ENCODE measurements around the gene DCBLD2.

Gene DCBLD2, protein sequence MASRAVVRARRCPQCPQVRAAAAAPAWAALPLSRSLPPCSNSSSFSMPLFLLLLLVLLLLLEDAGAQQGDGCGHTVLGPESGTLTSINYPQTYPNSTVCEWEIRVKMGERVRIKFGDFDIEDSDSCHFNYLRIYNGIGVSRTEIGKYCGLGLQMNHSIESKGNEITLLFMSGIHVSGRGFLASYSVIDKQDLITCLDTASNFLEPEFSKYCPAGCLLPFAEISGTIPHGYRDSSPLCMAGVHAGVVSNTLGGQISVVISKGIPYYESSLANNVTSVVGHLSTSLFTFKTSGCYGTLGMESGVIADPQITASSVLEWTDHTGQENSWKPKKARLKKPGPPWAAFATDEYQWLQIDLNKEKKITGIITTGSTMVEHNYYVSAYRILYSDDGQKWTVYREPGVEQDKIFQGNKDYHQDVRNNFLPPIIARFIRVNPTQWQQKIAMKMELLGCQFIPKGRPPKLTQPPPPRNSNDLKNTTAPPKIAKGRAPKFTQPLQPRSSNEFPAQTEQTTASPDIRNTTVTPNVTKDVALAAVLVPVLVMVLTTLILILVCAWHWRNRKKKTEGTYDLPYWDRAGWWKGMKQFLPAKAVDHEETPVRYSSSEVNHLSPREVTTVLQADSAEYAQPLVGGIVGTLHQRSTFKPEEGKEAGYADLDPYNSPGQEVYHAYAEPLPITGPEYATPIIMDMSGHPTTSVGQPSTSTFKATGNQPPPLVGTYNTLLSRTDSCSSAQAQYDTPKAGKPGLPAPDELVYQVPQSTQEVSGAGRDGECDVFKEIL

DNA sequence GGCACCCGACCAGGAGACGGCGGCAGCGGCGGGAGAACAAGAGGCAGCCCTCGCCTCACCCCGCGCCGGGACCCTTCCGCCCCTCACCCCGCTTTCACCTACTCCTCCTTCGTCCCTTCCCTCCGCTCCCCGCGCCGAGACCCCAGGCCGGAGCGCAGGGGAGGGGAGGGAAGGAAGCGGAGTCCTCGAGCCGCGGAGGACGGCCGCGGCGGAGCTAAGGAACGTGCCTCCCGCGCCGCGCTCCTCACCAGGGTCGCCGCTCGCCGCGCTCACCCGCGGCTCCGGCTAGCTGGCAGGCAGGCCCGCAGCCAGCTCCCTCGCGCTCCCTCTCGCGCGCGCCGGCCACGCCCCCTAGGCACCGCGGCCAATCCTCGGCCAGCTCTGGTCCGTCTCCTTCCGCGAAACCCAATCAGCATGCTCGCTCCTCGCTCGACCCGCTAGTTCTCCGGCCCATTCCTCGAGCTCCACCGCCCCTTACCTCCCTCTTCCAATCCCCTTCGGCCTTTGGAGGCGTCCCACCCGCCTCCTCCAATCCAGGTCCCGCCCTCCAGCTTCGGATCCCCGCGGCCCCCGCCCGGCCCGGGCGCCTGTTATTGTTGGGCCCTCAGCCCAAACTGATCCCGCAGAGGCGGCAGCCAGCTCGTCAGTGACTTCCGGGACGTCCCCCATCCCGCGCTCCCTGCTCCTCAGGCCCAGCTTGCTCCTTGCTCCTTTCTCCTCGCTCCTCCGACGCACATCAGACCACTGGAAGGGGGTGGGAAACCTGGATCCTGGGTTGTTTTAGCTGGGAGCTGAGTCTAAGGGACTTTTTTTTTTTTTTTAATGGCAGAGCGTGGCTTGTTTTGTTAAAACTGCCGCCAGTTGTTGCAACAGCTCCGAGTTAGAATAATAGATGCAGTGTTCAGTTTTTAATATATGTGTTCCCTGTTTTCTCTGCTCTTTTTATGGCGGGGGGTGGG is at the start of gene DCBLD2:
Gene DCBLD2 (minus strand): TSS at position 304 of the 959 bp plus-strand sequence. CDS start 369 bp downstream, outside the sequence.
- DNase-seq = peak; percentile 99 to 100

DNA sequence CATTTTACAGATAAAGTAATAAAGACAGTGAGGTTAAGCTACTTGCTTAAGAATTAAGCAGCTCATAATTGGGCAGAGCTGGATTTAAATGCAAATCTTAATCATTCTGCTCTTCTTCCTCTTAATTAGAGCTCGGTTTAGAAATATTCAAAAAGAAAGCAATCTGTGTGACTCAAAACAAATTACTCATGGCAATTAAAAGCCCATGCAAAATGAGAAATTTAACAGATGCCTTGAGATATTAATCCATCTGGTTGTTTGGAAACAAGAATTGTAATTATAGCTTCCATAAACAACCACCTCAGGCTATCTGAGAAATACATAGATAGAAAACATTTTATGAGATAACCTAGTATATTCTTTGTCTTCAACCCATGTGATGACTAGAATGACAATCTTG is 44.2 kb upstream of the DCBLD2 start:
- DNase-seq = no peak

DNA sequence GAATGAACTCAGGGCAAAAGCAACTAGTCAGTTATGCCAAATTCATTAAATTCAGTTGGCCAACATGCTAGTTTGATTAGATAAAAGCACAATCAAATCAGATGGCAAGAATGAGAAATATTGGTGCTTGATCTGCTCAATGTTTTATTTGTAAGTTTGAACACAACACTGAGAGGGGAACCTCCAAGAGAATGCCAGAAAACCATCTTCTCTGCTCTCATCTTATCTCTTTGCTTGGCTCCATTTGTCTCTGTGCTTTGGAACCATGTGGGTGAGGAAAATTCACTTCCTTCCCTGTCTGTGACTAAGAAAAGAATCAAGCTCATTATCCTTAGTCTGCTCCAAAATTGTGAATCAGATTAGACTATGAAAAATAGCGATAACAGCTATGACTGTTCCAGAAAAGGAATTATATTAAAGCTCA is 43.6 kb upstream of the DCBLD2 start:
- DNase-seq = no peak

DNA sequence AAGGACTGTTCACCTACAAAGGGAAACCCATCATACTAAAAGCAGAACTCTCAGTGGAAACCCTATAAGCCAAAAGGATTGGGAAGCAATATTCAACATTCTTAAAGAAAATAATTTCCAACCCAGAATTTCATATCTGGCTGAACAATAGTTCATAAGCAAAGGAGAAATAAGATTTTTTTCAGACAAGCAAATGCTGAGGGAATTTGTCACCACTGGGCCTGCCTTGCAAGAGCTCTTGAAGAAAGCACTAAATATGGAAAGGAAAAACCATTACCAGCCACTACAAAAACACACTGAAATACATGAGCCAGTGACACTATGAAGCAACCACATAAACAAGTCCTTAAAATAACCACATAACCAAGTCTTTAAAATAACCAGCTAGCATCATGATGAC is 28.9 kb upstream of the DCBLD2 start:
- DNase-seq = no peak

DNA sequence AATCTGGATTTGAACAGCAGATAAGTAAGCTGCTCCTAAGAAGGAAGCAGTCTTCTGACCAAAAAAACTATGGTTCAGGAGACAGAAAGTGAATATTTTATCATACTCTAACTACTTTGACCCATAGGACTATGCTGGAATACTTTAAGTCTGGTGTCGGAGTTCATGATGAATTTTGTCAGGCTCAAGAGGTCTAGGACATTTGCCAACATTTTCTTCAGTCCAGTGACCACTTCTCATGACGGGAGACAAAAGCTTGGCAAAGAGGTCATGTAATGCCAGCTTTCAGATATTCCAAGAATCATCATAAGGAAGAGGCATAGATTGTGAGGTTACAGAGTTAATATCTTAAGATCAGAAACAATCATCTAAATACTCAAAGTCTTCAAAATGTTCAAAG is 20.5 kb upstream of the DCBLD2 start:
- DNase-seq = no peak

DNA sequence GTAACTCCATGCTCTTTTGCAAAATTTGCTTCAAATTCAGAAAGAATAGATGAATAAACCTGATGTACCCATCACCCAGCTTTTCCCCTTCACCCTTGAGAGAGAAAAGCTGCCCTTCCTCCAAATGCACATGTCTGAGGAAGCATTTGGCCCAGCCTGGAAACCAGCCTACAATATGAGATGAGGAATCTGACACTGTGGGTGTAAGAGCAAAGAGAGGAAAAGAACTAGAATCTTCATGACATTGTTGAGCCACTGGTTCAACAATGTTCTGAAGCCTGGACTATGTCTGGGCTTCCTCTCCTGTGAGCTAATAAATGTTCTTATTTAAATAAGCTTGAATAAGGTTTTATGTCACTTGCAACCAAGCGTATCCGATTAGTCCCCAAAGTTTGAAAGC is 18.7 kb upstream of the DCBLD2 start:
- DNase-seq = no peak

DNA sequence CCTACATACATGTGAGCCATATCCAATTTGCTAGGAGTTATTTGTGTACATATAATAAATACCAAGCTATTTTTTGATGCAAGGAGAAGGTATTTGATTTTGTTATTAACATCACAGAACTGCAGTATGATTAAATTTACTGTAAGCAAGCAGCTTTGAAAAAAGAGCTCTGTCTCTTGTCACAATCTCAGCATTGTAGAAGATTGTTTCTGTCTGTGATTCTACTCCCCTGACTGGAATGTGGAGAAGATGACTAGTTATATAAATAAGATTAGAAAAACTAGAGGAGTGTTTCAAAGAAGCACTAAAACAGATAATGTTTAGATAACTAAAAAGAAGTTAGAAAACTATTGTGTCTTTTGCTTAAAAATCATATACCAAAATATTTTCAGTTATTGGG is 17.1 kb upstream of the DCBLD2 start:
- no peak for DNase-seq

DNA sequence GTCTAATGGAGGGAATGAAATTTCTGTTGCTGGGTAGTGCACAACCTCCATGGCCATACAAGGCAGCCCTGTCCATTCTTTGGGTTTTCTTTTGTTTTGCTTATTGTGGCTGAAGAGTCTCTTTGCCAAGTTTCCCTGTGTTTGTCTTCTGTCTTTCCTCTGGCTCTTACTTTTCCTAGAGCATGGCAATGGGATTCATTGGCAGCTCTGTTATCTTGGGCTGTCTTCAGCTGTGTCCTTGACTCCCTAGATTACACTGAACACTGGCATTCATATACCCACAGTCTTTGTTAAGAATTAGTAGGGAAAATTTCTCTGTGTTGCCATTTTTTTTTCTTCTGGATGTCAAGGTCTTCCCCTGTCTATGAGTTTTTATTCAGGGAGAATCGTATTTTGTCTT is 16.1 kb upstream of the DCBLD2 start:
- no peak for DNase-seq

DNA sequence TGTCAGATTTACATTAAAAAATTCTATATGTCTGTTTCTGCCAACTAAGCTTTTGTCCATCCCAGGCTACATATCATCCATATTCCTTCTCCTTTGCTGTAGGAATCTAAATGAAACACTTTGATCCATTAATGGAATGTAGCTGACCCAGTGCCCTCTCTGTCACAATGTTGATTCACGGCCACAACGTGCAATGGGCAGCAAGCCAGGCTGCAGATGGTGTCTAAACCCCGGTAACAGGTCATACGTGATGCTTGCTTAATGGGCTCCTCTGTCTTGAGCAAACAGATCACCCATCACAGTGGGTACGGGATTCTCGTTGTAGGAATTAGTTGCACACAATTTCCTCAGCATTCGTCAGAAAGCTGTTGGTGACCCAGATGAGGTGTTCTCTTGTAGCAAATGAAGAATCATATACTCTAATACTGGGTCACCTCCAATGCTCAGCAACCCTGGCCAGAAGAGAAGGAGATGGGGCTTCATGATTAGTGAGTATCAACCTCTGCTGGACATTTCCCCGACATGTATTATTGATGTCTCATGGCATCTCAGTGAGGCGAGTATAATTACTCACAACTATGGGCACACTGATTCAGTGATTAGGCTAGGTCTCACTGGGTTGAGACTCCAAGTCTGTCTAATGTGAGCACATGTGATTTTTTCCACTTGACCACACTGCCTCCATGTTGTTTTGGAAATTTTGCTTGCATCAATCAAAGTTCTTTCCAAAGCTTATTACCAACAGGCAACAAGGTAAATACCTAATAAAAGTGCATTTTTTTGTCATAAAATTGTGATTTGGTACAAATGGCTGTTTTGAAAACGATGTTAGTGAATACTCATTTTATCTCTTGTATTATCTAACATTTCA is 12.9 kb upstream of the DCBLD2 start:
- peak; percentile 75 to 78 for DNase-seq

DNA sequence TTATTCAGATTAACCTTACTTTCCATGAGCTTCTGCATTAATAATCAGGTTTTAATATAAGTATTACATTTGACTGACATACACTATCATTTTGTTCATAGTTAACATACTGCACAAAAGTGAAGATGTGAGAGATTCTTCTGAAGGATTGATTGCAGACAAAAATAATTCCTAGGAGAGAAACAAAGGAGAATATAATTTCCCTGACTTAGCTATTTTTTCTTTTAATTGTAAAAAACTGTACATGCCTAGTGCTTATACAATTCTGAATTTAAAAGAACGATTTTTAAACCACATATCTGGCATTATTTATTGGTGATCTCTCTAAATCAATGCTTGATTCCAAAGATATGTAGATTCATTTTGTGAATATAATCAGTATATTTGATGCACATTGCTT is 11.0 kb upstream of the DCBLD2 start:
- no peak for DNase-seq

DNA sequence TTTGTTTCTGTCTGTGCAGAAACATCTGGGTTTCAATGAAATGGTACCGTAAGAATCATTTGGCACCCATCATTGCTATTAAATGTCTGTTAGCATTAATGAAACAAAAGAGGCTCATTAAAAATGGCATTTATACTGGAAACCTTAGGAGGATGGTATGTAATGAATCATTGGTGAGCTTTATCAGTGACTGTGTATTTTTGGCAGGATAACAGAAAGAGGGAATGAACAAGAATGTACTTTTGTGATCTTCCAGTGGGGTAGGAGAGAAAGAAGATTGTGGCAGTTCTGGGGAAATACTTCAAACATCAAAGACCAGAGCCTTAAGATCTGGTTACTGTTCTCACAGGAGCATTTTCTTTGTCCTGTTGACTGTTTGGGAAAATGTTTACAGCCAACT is 4.7 kb upstream of the DCBLD2 start:
- DNase-seq = no peak

DNA sequence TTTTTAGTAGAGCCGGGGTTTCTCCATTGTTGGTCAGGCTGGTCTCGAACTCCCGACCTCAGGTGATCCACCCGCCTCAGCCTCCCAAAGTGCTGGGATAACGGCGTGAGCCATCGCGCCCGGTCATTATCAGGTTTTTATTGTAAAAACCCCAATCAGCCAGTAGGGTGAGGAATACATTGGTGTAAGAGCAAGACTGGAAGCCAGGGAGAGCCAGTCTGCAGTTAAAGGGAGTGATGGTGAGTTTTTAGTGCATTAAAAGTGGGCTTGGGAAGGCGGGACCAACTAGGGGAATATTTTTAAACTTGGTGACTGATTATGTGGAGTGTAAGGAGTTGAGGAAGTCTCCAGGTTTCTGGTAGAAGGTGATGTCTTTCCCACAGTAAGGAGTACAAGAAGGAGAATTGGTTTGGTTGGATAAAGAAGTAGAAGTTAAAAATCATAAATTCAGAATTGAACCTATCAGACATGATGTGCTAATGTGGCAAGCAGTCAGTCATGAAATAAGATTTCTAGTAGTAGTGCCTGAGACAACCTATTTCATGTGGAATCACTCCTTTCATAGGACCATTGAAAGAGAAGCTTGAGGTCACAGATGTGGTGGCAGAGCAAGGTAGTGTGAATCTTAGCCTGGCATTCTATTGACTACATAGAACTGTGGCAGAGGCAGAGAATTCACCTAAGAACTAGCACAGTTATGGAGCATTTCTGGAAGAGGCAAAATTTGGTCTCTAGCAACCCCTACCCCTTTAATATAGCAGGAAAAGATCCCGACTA is 2.4 kb upstream of the DCBLD2 start:
- no peak for DNase-seq

DNA sequence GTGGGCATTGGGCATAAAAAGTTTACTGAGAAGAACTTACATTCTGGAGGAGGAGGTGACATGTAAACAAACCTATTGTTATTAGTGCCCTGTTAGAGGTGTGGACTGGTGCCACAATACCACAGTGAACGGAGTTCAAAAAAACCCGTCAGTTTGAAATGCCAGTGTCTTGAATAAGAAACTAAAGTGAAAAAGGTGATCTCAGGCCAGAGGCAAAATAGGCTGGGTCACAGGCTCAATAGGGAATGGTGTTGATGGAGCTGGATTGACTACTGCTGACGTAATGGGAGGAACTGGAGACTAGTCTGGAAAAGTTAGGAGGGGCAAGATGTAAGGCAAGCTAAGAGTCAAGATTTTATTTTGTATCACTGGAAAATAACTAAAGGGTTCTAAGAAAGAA is 1.6 kb upstream of the DCBLD2 start:
- no peak for DNase-seq

DNA sequence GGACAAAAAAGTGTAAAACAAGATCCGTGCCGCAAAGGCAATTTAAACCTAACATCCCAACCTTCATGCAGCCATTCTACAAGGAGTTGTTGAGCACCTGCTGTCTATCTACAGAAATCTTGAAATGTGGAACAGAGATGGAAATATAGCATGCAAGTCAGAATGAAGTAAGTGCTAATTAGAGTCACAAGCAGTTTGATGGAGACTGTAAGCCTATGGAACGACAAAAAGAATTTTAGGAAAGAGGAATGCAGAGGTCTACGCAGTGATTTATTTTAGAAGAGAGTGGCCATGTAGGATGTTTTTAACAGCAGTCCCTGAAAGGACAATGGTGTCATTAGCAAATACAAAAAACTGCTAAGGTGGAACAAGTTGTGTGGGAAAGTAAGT is 851 bp upstream of the DCBLD2 start:
- peak in 1 of 2 experiments; percentile 40 for DNase-seq

DNA sequence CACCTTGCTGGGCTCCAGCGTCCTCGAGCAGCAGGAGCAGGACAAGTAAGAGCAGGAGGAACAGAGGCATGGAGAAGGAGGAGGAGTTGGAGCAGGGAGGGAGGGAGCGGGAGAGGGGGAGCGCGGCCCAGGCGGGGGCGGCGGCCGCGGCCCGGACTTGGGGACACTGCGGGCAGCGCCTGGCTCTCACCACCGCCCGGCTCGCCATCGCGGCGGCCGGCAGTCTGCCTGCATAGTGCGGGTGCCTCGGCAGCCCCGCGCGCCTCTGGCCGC is 440 bp downstream of the DCBLD2 start:
- DNase-seq = peak; percentile 52 to 65

DNA sequence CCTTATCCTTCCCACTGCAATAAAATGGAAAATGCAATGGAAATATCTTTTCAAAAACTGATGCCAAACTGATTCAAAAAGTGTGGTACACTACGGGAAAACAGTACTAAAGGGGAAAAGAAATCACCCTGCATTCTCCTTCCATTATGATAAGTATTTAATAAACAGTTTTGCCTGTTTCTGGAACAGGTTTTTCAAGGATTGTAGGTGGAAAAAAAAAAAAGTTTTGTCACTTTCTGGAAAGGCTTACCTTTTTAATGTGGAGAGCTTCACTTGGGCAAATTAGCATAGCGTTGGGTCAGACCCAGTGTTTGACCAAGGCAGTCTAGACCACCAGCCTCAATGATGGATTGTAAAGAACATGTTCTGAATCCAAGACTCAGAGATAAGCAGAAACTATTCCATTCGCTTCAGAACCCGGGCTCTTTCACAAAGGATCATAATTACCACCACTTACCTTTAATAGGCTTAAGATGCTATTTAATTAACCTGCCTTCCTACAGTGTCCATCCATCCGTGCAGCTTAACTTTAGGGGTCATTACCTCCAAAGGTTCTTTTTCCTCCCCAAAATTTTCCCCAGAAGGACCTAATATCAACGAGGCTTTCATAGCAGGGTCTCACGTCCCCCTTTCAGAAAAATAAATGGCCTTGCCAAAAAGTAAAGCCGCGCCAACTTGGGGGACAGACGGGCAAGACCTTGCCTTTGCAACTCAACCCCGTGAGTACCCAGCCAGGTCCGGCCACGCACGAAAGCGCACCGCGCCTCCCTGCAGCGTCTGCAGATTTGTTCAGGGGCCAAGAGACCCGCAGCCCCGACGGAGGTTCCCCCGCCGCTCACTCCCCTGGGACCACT is 1.0 kb downstream of the DCBLD2 start:
- peak in 1 of 2 experiments; percentile 65 for DNase-seq

DNA sequence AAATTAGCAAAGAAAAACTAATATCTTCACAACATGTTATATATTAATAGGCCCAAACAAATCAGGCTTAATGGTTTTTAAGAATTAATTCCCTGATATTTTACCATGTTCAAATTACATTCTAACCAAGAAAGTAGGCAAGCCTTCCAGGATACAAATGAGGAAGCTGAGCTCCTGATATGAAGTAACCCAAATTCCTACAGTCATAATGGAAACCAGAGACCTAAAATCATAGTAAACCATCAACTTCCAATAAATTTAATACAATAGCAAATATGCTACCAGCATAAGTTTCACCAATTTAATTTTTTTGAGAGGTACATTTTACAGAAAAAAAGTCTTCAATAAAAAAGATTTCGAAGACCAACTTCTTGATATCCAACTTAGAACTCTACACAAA is 3.8 kb downstream of the DCBLD2 start:
- no peak for DNase-seq

DNA sequence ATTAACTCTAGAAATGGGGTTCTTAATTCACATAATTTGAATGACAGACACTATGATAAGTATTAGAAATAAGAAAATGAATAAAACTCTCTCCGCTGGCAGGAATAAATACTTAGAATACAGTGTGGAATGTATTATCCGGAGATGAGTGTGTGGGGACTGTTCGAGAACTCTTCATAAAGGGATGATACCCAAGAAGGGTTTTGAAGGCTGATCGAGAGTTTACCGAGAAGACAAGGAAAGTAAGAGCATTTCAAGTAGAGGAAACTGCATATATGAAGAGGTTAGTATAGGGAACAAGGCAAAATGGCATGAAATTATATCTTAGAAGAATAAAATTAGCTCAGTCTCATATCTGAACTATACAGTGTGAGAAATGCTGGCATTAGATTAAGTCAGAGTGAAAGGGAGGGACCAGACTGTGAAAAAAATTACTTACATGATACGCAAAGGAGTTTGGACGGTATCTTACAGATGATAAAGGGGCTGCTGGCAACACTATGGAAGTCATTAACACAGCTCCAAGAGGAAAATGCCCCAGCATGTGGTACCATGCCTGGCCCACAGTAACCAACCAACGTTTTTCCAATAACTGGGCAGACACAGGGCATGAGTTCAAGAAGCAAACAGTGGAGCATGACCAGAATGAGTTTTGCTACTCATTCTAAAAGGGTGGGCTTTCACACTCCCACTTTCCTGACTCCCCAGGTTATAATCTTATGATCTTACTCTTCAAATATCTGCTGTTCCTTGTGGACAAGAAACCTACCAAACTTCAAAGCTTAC is 6.5 kb downstream of the DCBLD2 start:
- no peak for DNase-seq

DNA sequence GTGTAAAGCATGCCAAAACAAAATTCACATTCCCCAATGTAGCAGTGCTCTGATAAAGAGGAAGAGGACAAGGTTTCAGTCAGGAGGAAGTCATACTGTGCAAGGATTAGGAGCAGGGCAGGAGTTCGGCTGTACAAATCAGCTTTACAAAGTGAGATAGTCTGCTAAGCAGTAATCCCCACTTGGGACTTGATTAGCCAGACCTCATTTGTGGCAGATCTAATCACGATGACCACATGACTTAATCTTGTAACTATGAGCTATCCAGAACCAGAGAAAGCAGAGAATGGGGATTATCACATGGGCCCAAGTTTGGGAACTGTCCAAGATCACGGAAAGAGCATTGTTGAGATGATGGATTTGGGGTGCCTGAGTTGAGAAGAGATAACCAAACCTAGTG is 7.8 kb downstream of the DCBLD2 start:
- no peak for DNase-seq

DNA sequence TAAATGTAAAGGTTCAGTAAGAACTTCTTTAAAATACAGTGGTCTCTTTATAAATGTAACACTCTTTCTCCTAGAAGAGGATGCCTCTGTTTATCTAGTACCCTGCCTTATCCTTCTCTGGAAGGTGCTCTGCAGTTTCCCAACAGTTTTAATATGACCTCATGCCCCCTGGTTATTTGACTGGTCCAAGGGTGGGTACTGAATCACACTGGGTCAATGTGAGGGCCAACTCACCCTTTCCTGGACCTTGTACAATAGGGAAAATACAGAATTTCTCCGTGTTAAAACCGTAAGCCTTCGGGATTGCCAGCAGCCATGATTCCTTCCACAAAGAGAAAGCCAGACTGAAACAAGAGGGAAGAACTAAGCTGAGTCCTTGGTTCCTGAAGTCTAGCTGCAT is 9.2 kb downstream of the DCBLD2 start:
- DNase-seq = no peak

Measured in SHP77 (cell line).